Measurements from ENCODE around the gene PDE4C.
"Not testable (repeated sequence)": the region's sequence is repeated elsewhere in the genome, so short reads cannot be mapped to it uniquely, and the experiment has no call there.

The PDE4C gene

DNA sequence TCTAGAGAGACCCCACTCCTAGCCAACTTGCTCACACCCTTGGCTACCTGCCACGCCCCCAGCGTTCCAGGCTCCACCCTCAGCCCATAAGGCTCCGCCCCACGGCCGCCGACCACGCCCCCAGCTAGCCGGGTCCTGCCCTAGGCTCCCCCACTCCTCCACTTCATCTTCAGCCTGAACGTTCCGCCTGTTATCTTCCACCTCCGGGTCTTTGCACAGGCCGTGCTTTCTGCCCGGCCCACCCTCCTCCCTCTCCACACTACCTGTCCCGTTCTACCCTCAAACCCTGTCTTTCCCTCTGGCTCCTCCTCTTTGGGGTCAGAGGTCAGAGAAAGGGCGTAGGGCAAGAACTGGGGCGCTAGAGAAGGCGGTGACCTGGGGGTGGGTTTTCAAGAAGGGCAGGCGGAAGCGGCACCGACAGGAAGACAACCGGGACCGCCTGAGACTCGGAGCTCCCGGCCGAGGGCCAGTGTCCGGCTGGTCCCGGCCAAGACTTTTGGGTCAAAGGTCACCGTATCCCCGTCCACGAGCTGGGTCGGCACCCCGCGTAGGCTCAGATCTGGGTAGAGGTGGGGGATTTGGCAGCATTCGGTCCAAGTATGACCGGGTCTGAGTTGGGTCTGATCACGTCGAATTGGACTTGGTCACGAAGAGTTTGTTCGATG is 2.2 kb downstream of the PDE4C start:
- DNase-seq, result peak in 17 of 56 donors; percentile 5 to 68 (median 27)

DNA sequence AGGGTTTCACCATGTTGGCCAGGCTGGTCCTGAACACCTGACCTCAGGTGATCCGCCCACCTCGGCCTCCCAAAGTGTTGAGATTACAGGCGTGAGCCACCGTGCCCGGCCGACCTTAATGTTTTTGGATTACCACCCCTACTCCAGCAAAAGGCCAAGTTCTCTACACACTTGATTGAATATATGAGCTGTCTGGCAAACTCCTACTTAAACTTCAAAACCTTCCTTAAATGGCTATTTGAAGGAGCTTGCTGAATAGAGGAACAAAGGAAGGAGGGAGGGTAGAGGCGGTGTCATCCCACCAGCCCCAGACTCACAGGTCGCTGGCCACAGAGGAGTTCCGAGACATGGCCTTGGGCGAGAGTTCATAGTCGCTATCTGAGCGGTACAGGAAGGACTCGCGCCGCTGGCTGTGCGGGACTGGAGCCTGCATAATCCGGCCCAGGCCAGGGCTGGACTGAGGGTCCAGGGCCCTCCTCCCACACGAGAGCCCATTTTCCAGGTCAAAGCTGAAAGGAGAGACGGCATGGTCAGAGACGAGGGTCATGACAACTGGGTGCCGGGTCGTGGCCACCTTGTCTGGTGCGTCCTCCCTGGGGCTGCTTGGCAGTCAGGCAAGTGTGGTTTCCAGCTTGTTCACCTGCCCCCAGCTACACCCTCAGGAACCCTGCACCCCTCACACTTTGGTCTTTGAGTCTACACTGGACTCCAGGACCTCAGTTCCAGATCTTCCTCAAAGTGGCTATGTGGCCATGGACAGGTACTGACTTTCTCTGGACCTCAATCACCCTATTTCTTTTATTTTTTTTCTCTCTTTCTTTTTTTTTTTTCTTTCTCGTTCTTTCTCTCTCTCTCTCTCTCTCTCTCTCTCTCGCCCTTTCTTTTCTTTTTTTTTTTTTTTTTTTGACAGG is 4.2 kb downstream of the PDE4C start:
- no peak for DNase-seq

DNA sequence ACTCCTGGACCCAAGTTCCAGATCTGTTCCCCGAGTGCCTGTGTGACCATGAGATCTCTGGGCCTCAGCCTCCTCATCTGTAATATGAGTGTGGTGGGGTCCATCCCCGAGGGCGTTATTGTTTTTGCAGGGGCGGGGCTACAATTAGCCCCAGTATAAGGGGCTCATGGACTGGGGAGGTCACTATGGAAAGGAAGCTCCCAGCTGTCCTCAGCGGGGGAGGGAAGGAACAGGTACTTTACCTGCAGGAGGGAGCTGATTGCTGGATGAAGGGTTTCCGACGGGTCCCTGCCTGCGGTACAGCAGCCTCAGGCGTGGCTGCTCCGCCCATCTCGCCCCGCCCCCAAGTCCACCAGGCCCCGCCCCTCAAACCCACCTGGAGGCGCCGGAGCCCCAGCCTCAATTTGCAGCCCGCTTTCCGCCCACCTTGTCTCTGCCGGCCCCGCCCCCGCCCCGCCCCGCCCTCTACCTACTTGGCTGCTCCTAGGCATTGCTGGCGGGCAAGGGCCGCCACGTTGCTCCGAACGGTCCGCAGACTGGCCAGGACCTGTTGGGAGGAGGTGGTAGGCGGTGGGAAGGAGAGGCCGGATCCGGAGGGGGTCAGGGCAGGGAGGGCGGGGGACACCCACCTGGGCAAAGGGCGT is 5.5 kb downstream of the PDE4C start:
- DNase-seq, result peak in 1 of 56 donors; percentile 18

DNA sequence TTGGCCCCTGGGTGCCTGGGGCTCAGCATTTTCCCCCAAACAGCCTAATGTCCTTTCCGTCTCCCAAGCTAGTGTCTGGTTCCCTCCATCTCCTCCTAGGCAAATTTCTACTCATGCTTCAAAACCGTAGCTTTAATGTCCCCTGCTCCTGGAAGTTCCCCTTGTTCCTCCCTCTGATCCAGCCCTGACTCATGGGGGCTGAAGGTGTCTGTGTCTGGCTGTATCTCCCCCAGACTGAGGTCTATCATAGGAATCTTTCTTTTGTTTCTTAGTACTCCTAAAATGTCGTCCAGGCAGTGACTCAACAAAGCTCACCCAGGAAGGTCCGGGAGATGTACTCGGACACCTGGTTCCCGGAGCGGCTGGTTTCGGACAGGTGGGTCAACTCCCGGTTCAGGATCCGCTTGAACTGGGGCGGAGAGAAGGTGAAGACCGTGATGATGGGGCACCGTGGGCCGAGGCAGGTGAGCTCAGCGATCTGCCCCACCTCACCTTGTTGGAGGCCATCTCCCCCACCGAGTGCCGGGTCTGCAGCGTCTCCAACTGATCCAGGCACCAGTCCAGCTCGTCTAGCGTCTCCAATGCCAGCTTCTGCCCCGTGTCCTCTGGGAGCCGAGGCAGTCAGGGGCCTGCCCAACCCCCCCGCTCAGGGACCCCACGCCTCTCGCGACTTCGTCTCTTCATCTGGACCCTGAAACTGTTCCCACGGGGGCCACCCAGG is 6.2 kb downstream of the PDE4C start:
- no peak for DNase-seq

DNA sequence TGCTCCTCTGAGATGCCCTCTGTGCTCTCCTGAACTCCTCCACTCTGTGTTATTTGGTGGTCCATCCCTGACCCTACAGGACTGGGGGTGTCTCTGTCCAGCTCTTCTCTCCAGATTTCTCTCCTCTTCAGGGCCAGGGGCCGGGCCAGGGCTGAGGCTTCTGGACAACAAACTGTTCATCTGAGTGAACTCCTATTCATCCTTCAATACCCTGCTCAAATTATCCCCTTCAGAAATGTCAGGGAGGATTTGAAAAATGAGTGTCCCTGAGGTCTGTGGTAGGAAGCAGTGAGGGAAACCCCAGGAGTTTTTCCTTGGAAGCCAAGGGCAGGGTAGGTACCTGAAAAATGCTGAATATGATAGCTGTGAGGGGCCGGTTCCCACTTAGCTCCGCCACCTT is 7.6 kb downstream of the PDE4C start:
- no peak for DNase-seq

DNA sequence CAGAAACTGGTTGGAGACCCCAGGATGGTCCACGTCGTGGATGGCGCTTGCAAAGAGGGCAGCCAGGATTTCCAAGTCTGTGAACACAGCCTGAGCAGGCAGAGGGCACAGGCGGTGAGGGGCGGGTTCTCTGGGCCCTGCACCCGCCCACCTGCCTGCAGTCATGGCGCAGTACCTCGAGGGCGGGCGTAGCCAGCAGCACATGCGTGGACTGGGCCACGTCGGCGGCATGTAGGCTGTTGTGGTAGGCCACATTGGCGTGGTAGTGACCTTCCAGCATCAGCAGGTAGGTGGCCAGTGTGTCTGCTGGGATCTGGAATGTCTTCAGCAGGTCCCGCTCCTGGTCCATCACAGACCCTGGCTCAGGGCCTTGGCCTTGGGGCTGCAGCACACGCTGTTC is 8.1 kb downstream of the PDE4C start:
- DNase-seq, result no peak

DNA sequence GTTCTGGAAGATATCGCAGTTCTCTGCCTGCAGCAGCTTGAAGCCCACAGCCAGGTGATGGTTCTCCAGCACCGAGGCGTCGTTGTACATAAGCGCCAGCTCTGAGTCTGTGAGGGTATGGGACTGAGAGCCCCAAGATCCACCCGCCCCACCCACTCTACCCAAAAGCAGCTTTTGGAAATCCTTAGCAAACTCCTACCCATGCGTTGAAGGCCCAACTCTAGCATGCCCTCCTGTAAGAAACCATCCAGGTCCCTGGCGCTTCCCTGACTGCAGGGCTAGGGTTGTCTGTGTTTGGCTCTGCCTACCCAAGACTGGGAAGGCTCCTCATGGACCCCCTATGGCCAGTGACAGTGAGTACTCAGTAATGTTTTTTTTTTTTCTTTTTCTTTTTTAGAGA is 9.4 kb downstream of the PDE4C start:
- no peak for DNase-seq

DNA sequence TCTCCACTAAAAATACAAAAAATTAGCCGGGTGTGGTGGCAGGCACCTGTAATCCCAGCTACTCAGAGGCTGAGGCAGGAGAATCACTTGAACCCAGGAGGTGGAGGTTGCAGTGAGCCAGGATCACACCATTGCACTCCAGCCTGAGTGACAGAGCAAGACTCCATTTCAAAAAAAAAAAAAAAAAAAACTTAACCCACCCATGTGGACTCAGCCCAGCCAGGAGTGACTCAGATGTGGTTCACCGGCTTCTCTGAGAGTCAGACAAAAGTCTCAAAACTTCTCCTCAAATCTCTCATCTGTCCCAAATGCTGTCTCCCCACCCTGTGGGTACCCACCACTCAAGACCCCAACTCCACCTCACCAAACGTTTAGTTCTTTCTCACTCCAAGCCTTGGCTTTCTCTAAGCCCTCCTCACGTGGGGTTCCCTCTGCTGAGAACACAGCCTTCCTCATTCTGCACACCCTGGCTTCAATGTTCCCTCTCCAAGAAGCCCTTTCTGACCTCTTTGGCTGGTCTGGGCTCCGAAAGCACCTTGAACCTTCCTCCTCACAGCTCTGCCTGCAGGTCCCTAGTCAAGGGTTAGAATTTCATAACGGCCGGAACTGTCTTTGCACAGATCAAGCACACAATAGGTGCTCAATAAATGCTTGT is 11.3 kb downstream of the PDE4C start:
- DNase-seq, result no peak

DNA sequence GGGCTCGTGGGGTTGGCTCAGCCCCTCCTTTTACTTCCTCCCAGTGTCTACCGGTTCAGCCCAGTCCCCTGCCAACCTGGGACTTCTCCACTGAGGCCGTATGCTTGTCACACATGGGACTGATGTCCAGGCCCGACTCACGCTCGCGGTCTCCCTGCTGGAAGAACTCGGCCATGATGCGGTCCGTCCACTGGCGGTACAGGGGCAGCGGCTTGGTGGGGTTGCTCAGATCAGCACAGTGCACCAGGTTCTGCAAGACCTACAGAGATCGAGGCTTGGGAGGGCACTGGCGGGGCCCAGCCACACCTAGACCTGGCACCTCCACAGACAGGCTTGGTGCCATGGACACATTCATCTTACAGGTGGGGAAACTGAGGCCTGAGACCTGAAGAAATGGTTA is 14.6 kb downstream of the PDE4C start:
- DNase-seq, result no peak

DNA sequence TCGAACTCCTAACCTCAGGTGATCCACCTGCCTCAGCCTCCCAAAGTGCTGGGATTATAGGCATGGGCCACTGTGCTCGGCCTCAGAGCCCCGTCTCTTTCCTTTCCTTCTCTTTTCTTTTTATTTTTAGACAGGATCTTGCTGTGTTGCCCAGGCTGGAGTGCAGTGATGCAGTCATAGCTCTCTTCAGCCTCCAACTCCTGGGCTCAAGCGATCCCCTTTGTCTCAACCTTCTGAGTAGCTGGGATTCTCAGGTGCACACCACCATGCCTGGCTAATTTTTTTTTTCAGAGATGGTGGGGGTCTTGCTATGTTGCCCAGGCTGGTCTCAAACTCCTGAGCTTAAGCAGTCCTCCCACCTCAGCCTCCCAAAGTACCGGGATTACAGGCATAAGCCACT is 16.3 kb downstream of the PDE4C start:
- DNase-seq, result not testable (repeated sequence)

DNA sequence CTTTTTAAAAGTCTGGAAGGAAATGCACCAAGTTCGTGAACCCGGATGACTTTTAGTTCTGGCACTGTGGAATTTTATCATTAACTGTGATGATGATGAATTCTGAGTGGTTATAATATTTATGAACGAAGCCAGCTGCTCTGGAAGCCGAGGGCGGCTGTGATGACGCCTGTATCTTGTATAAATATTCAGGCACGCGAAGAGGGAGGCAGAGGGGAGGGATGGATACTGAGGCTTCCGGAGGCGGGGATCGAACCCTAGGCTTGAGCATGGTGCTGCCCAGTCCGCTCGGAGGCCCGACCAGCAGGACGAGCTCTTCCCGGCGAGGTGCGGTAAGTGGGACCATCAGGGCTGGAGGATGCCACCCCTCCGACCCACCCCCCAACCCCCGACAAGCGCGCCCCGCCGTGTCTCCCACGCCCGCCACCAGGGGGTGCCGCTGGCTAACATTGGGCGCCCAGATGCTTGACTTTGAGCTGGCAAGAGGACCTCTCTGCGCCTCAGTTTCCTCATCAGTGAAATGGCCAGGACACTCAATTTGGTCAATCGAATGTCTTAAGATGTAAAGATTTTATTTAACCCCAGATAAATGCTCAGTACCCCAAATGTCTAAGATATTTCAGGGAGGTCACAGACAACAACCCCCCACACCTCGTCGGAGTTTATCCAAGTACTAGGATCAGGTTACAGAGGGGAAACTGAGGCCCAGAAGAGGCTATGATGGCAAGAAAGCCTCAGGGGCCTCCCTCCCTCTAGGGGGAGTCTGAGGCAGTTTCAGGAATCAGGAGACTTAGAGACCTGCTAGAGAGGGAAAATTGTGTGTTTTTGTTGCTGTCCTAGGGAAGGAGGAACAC is 17.9 kb downstream of the PDE4C start:
- peak in 23 of 56 donors; percentile 14 to 62 (median 33) for DNase-seq

DNA sequence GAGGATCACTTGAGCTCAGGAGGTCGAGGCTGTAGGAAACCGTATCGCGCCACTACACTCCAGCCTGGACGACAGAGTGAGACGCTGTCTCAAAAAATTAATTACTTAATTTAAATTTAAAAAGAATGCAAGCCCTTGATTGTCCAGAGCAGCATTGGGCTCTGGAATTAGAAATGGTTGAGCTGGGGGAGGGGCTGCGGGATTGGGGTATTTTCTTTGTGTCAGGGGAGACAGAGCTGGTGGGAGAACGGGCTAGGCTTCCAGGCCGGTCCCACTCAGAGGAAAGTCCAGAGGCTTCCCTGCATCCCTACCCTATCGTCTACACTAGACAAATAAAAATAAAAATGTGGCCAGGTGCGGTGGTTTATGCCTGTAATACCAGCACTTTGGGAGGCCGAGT is 20.2 kb downstream of the PDE4C start:
- no peak for DNase-seq

DNA sequence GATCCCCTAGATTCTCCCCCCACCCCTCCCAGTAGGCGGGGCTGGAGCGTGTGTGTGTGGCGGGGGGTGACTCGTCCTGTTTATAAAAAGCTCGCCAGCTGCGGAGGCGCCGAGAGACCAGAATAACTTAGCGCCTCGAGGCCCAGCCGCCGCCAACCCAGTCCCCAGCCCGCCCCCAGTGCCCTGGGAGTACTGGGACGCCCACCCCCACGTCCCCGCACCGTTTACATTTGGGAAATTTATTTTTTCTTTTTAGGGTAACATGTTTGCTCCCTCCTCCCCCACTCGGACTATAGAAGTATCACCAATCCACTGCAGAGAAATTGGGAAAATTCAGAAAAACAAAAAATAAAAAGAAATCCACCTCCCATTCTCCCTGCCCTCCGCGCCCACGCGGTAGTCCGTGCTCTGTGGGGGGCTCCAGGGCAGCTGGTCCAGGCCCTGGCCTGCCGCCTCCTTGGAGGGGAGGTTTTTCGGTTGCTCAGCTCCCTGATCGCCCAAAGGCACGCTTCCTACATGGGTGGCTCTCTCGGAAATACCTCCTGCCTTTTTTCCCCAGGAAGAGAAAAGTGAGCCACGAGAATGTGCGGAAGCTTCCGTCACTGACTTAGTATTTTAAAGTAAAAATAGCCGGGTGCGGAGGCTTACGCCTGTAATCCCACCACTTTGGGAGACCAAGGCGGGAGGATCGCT is 20.9 kb downstream of the PDE4C start:
- DNase-seq, result peak in 50 of 56 donors; percentile 24 to 82 (median 60)

DNA sequence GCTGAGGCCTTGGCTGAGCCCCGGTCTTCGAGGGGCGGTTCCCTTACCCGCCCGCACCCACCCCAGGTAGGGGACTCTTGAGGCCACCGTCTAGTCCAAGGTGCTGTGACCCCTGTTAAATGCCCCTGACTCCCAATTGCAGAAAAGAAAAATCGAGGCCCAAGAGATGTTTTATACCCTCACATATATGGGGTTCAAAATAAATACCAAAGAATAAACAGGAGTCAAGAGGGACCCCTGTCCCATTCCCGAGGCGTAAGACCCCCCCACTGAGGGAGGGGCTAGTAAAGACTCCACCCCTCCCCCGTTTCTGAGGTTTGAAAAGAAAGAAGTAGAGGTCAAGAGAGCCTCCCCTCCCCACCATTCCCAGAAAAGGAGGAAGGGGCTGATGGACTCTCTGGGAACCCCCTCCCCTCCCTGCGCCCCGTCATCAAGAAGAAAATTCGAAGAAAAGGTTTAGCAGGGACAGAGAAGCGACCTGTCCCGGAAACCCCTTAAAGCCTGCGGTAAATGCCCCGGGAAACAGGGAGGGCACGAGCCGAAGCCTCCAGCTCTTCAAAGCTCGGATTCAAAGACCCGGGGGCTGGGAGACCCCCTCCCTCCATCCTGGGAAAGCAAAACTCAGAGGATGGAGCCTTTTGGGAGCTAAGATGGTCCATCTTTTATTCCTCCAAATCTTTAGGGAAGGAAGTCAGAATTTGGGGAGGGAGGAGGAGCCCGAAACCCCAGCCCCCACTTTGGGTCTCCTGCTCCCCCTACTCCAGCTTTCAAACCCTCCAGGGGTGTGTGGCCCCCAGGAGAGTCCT is 21.6 kb downstream of the PDE4C start:
- DNase-seq, result peak in 22 of 56 donors; percentile 25 to 74 (median 56)

DNA sequence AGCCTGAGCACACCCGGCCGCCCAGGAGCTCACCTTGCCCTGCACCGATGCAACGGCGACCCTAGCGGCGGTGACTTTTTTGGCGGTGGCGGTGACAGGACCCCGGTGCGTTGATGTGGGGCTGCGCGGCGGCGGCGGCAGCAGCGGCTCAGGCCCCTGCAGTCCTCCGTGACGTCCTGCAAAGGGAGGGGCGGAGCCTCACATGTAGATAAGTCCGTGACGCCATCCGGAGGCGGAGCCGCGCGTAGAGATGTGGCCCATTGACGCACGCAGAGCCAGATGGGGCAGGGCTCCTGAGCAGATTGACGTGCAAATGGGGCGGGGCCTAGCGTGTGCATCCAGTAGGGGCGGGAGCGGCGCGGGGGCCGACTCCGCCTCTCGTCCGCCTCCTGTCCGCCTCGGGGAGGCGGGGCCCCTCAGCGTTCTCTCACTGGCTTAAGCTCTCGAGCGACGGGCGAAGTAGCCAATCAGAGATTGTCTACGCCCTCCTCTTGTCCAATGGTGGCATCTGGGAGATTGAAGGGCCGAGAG is 22.3 kb downstream of the PDE4C start, which contains the start of gene RAB3A:
TSS of gene RAB3A (minus strand) at position 180 of the 531 bp plus-strand sequence. CDS start 1,302 bp downstream, outside the sequence.
- peak; percentile 78 to 100 (median 100) for DNase-seq

DNA sequence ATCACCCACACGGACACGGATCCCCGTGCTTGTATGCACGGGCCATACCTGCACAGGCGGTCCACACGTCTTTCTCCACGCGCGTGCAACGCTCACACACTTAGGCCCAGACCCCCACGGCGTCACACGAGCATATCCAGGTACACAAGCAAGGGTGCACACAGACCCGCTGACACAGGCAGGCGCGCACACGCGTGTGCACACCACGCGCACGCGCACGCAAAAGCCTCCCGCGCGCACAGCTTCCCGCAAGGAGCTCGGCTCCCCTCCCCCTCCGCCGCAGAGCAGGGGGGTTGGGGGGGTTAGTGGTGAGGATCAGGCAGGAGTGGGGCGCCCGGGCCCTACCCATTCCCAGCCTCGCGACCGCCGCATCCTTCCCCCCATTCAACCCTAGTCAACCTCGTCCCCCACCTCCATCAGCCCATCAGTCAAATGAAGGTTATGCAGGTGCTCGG is 22.8 kb downstream of the PDE4C start:
- peak in 34 of 56 donors; percentile 37 to 84 (median 68) for DNase-seq

DNA sequence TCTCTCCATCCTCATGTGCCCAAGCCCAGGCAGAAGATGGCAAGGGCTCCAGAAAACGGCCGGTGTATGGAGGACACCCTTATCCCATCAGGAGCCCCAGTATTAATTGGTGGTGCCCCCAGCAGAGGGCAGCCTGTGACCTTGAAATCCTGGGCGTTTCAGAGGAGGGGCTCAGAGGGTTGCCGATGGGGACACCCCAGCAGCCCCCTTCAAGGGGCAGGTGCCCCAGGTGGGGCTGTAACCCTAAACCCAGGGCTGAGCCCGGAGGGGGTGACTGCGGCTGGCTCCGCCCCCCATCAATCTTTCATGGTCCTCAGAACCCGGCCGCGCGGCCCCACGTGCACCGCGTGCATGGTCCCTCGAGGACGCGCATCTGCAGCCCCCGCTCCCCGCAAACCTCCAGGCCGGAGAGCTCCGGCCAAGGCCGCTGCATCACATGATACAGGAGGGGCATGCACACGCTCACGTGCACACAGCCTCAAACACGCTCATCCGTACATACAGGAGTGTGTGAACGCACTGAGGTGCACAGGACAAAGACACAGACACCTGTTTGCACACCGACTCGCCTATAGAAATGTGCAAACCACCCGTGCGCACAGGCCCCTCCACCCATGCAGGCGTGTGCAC is 23.3 kb downstream of the PDE4C start:
- peak in 41 of 56 donors; percentile 15 to 75 (median 43) for DNase-seq
